Lower lobe of right lung (tissue), 2 donors: ENCODE results near the gene HMGN1. TPM values are rescaled to one million over a fixed set of nuclear protein-coding genes. Genes with fewer than 3 reads are reported as not detected.

Experiments used
- ATAC-seq, 2 donors: fragments of 200-7000 bp; cut with Tn5 transposase; one replicate each; pipeline ENCODE4 v1.9.1; 2020 to 2022; ENCODE audit warnings: mild to moderate bottlenecking in 2 of 2, moderate library complexity in 2 of 2
- DNase-seq: peaks from one replicate; pipeline ENCODE4 v3.0.0-alpha.2; 2020
- H3K27ac ChIP-seq: fragments of 200-600 bp; one replicate; pipeline ENCODE4 v1.8.0; 2022
- H3K27me3 ChIP-seq: fragments of 200-600 bp; one replicate; pipeline ENCODE4 v1.8.0; 2022; ENCODE audit warnings: low read depth
- H3K36me3 ChIP-seq: fragments of 200-600 bp; one replicate; pipeline ENCODE4 v1.8.0; 2022; ENCODE audit warnings: mild to moderate bottlenecking
- H3K4me1 ChIP-seq: fragments of 200-600 bp; one replicate; pipeline ENCODE4 v1.8.0; 2022
- H3K4me3 ChIP-seq: fragments of 200-600 bp; one replicate; pipeline ENCODE4 v1.8.0; 2022; ENCODE audit warnings: mild to moderate bottlenecking
- H3K9me3 ChIP-seq: fragments of 200-600 bp; one replicate; pipeline ENCODE4 v1.8.0; 2022
- intact Hi-C: fragments of 100-400 bp; cut with DNase I; formaldehyde crosslinking; loops from one replicate; pipeline ENCODE4 v1.11.0; 2022
- total RNA-seq: library from RNA; stranded (reverse); fragmentation: NEBNext Ultra II Directional; extraction: Animal tissue kit (Norgen Biotek cat#: 25700); gene quantifications from one replicate; pipeline ENCODE4 v1.2.1, GENCODE V29; 2021
- TF ChIP-seq, protein P1 (sequence below): fragments of 200-600 bp; IDR thresholded peaks from one replicate; pipeline ENCODE4 v1.8.0; 2022; ENCODE audit warnings: antibody characterized with exemption, mild to moderate bottlenecking
- donor health status: DM: no; HTN: yes; CAD: no; lungs with severe emphysema.

The HMGN1 gene
- total RNA-seq, 1 donor from 2014 or later: 139 TPM

DNA sequence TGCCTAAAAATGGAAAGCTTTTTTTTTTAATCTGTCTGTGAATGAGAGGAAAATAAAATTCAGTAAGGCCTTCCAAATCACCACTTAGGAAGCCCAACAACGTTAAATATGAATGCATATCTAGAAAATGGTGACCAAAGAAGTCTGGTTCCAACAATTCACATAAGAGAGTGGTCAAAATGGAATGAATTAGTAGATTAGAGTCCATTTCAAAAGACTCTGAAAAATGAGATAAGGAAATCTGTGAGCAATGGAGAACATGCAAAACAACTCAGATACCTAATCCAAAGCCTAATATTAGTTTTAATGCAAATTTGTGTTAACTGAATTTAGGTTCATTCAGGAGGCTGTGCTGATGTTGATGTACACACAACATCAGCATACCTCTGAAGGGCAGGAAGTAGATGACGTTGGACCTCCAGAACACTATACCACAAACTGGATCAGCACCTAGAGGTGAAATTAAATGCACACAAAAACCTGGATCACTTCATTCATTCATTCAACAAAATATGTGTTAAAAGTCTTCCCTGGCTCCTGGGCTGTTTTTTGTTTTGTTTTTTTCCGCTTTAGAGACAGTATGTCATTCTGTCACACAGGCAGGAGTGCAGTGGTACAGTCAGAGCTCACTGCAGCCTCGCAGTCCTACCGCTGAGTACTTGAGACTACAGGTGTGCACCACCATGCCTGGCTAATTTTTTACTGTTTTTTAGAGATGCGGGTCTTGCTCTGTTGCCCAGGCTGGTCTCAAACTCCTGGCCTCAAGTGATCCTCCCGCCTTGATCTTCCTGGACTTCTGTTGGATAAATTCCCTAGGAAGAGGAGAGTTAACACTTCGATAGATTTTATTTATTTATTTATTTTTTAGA is 30.6 kb downstream of the HMGN1 start:
- no peak for DNase-seq
- Histone ChIP-seq H3K36me3 (no peaks in the 10 kb centered on the region), H3K9me3 (no peaks in the 10 kb centered on the region), H3K4me3 (no peak overlapping the region), H3K27me3 (no peaks in the 10 kb centered on the region), H3K4me1 (peaks cover 8% of the 10 kb centered on the region), H3K27ac (no peak overlapping the region)
- TF ChIP-seq, protein P1, sequence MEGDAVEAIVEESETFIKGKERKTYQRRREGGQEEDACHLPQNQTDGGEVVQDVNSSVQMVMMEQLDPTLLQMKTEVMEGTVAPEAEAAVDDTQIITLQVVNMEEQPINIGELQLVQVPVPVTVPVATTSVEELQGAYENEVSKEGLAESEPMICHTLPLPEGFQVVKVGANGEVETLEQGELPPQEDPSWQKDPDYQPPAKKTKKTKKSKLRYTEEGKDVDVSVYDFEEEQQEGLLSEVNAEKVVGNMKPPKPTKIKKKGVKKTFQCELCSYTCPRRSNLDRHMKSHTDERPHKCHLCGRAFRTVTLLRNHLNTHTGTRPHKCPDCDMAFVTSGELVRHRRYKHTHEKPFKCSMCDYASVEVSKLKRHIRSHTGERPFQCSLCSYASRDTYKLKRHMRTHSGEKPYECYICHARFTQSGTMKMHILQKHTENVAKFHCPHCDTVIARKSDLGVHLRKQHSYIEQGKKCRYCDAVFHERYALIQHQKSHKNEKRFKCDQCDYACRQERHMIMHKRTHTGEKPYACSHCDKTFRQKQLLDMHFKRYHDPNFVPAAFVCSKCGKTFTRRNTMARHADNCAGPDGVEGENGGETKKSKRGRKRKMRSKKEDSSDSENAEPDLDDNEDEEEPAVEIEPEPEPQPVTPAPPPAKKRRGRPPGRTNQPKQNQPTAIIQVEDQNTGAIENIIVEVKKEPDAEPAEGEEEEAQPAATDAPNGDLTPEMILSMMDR: no peak
- intact Hi-C loops: no loop called here
- ATAC-seq: no peak

GRCh38 chr21:39317134-39318090 is 31.5 kb downstream of the HMGN1 start:
- Histone ChIP-seq H3K27me3 (no peaks in the 10 kb centered on the region), H3K27ac (no peak overlapping the region), H3K36me3 (no peaks in the 10 kb centered on the region), H3K9me3 (no peaks in the 10 kb centered on the region), H3K4me3 (no peak overlapping the region), H3K4me1 (peaks cover 8% of the 10 kb centered on the region)
- intact Hi-C loops: no loop called here
- TF ChIP-seq, protein P1: no peak
- ATAC-seq: no peak
- no peak for DNase-seq

GRCh38 chr21:39316729-39317128 is 32.2 kb downstream of the HMGN1 start:
- intact Hi-C loops: no loop called here
- H3K36me3 ChIP-seq: no peaks in the 10 kb centered on the region
- H3K27ac ChIP-seq: no peak overlapping the region
- no peaks in the 10 kb centered on the region for H3K27me3 ChIP-seq
- no peaks in the 10 kb centered on the region for H3K9me3 ChIP-seq
- peaks cover 14% of the 10 kb centered on the region for H3K4me1 ChIP-seq
- TF ChIP-seq, protein P1: no peak
- no peak overlapping the region for H3K4me3 ChIP-seq
- DNase-seq: no peak
- ATAC-seq: no peak

DNA sequence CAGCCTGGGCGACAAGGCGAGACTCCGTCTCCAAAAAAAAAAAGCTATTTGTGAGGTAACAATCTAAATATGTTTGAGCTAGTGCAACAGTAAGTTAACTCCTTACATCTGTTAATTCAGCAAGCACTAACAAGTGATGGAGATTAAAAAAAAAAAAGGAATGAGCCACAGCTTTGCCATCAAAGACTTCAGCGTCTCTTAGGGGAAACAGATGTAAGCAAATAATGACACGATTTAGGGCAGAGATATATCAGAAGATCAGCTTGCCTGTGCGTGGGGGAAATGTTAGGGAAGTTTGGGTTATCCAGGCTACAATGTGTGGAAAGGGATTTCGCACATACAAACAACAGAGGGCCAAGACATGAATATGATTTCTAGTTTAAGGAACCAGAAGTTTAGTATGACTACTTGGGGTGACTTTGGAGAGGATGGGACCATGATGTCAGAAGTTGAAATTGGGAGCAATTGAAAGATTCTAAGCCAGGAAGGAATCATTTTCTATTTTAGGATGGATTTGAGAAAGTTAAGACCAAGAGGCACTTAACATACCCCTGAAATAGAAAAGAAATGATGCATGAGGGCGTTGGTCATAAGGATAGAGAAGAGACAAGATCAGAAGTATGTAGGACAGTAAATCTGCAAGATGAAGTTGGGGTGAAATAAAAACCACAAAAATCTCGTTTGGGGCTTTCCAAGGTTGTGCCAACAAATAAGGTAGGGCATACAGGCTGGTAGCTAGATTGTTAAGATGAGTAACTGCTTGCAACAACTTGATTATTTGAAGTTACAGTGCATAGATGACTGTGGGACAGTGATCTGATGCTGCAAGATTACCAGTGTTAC is 33.1 kb downstream of the HMGN1 start:
- no peak overlapping the region for H3K27ac ChIP-seq
- H3K4me1 ChIP-seq: peaks cover 22% of the 10 kb centered on the region
- intact Hi-C loops: no loop called here
- no peaks in the 10 kb centered on the region for H3K9me3 ChIP-seq
- no peak overlapping the region for H3K4me3 ChIP-seq
- peaks cover 4% of the 10 kb centered on the region for H3K36me3 ChIP-seq
- no peaks in the 10 kb centered on the region for H3K27me3 ChIP-seq
- no peak for DNase-seq
- TF ChIP-seq, protein P1: no peak
- no peak for ATAC-seq
